Glutamatergic neuron (in vitro differentiated cells): ENCODE measurements around the gene TELO2. TPM values are rescaled to one million over a fixed set of nuclear protein-coding genes. Genes with fewer than 3 reads are reported as not detected.

Experiments
- DNase-seq: peaks from one replicate; pipeline ENCODE4 v3.0.0; 2022
- H3K27ac Mint-ChIP-seq: one replicate; pipeline ENCODE4 v1.8.0; 2020; ENCODE audit warnings: mild to moderate bottlenecking, mixed read lengths, inconsistent platforms; ENCODE audit not compliant: unreplicated experiment
- H3K27me3 Mint-ChIP-seq: one replicate; pipeline ENCODE4 v1.8.0; 2020; ENCODE audit warnings: mild to moderate bottlenecking, moderate library complexity, mixed read lengths, inconsistent platforms; ENCODE audit not compliant: unreplicated experiment
- H3K36me3 Mint-ChIP-seq: one replicate; pipeline ENCODE4 v1.8.0; 2020; ENCODE audit warnings: mild to moderate bottlenecking, mixed read lengths, inconsistent platforms; ENCODE audit not compliant: unreplicated experiment
- H3K4me1 Mint-ChIP-seq: one replicate; pipeline ENCODE4 v1.8.0; 2020; ENCODE audit warnings: mild to moderate bottlenecking, low read depth, mixed read lengths, inconsistent platforms; ENCODE audit not compliant: unreplicated experiment
- H3K4me3 Mint-ChIP-seq: one replicate; pipeline ENCODE4 v1.8.0; 2020; ENCODE audit warnings: mild to moderate bottlenecking, mixed read lengths, inconsistent platforms; ENCODE audit not compliant: unreplicated experiment
- H3K9me3 Mint-ChIP-seq: one replicate; pipeline ENCODE4 v1.8.0; 2020; ENCODE audit warnings: mild to moderate bottlenecking, moderate library complexity, mixed read lengths, inconsistent platforms; ENCODE audit not compliant: unreplicated experiment
- total RNA-seq: library from RNA; stranded (reverse); fragmentation: NEBNext Ultra II Directional; extraction: Animal tissue kit (Norgen Biotek cat#: 25700); gene quantifications from one replicate; pipeline ENCODE4 v1.2.1, GENCODE V29; 2021; ENCODE audit not compliant: unreplicated experiment
- TF ChIP-seq, protein P1 (sequence below): fragments of 200-600 bp; sonication (generic); IDR thresholded peaks from one replicate; pipeline ENCODE4 v1.5.0; 2021; ENCODE audit not compliant: partially characterized antibody, unreplicated experiment

TELO2 gene
- total RNA-seq, 1 donor from 2014 or later, result 101 TPM

DNA sequence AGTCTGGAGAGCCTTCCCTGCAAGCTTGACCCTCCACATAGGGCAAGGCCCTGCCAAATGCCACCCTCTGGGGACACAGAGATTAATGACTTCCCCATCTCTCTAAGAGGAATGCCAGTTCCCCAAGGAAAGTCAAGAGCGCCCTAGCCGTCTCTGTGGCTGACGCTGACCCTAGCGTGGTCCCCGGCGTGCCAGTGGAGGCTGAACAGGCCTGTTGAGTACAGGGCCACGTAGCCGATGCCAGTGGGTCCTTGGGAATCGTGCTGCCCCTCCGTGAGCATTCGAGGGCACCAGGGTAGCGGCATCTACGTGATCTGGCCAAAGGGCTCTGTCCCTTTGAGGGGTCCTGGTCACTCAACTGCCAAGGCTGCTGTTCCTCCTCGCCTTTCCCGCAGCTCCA, 57.5 kb downstream of the TELO2 start:
- Mint-ChIP-seq H3K27me3 (peaks cover 6% of the 10 kb centered on the region), H3K4me3 (no peak overlapping the region)
- no peak for DNase-seq

DNA sequence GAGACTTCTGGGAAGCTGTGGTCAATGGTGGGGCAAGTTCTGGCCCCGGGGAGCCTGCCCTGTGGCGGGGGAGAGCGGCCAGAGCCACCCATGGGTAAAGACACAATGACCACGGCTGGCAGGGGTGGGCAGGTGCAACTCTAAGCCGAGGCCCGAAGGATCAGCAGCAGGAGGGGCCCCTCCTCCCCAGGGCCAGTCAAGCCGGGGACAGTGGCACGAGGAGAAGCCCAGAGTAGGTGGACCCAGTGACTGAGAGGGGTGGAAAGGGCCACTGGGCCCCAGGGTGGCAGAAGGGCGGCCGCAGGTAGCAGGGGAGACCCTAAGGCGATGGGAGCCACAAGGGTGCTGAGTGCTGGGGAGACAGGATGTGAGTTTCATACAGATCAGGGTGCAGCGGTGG, 58.0 kb downstream of the TELO2 start:
- Mint-ChIP-seq H3K4me1 (peaks cover 22% of the 10 kb centered on the region), H3K27ac (no peak overlapping the region), H3K36me3 (peaks cover 11% of the 10 kb centered on the region), H3K4me3 (no peak overlapping the region), H3K9me3 (peaks cover 1% of the 10 kb centered on the region), H3K27me3 (peaks cover 6% of the 10 kb centered on the region)
- no peak for DNase-seq
- TF ChIP-seq, protein P1, sequence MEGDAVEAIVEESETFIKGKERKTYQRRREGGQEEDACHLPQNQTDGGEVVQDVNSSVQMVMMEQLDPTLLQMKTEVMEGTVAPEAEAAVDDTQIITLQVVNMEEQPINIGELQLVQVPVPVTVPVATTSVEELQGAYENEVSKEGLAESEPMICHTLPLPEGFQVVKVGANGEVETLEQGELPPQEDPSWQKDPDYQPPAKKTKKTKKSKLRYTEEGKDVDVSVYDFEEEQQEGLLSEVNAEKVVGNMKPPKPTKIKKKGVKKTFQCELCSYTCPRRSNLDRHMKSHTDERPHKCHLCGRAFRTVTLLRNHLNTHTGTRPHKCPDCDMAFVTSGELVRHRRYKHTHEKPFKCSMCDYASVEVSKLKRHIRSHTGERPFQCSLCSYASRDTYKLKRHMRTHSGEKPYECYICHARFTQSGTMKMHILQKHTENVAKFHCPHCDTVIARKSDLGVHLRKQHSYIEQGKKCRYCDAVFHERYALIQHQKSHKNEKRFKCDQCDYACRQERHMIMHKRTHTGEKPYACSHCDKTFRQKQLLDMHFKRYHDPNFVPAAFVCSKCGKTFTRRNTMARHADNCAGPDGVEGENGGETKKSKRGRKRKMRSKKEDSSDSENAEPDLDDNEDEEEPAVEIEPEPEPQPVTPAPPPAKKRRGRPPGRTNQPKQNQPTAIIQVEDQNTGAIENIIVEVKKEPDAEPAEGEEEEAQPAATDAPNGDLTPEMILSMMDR, result no peak

More for the DNA sequence above, 57.5 kb downstream of the TELO2 start:
- Mint-ChIP-seq H3K9me3 (peaks cover 1% of the 10 kb centered on the region), H3K36me3 (peaks cover 11% of the 10 kb centered on the region), H3K27ac (no peak overlapping the region), H3K4me1 (peaks cover 22% of the 10 kb centered on the region)
- TF ChIP-seq, protein P1, result no peak

DNA sequence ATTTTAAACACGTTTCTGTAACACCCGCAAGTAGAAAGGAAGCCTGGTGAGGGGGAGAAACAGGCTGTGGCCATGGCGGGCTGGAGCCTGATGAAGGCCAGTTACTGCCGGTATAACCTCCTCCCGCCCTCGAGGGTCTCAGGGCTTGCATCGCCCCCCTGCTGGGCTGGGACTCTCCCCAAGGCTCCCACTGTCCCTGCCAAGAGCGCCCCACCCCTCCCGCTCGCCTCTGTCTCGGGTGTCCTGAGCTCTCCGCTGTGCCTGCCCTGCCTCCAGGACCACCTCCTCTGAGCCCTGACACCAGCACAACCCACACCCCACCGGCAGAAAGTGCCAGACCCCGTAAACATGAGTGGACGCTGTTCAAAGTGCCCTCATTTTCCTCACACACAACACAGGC, 59.0 kb downstream of the TELO2 start:
- H3K27ac Mint-ChIP-seq, result no peak overlapping the region
- DNase-seq, result no peak
- peaks cover 1% of the 10 kb centered on the region for H3K9me3 Mint-ChIP-seq
- H3K27me3 Mint-ChIP-seq, result peaks cover 6% of the 10 kb centered on the region
- peaks cover 13% of the 10 kb centered on the region for H3K4me1 Mint-ChIP-seq
- peaks cover 11% of the 10 kb centered on the region for H3K36me3 Mint-ChIP-seq
- H3K4me3 Mint-ChIP-seq, result peak overlapping the region; percentile 27
- TF ChIP-seq, protein P1, result no peak

DNA sequence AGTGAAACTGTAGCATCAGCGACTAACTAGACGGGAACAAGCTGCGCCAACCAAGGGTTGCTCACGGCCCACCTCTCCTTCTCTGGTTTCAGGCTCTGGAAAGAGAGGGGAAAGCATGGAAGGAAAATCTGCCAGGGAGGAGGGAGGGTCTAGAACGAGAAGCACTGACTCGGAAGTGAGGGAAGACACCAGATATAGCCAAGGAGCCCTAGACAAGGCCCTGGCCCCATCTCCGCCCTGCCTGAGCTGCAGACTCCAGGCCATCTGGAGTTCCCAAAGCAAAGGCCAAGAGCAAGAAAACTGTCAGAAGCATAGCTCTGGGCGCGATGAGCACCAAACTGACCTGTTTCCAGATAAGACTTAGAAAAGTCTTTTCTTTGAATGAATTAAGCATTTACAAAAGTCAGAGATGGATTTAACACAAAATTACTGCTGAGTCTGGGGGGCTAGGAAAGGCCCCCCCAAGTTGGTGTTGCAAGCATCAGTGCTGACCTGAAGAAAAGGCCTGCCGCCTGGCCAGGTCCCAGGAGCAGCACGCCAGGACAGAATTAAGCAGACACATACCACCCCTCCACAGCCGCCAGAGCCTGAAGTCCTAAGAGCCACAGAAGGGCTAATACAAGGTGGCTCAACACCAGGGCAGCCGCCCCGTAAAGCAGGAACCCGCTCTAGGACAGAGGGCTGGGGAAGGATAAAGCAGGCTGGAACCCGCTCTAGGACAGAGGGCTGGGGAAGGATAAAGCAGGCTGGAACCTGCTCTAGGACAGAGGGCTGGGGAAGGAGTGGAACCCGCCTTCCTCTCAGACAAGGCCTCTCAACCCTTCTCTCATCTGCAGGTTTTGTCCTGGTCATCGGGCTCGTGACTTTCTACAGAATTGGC, 61.0 kb downstream of the TELO2 start:
- H3K4me3 Mint-ChIP-seq, result peak overlapping the region; percentile 6
- peaks cover 6% of the 10 kb centered on the region for H3K27me3 Mint-ChIP-seq
- DNase-seq, result no peak

More for the DNA sequence above, 61.0 kb downstream of the TELO2 start:
- TF ChIP-seq, protein P1, result no peak
- H3K9me3 Mint-ChIP-seq, result peaks cover 1% of the 10 kb centered on the region
- peak overlapping the region; percentile 29 for H3K27ac Mint-ChIP-seq
- peaks cover 14% of the 10 kb centered on the region for H3K4me1 Mint-ChIP-seq
- H3K36me3 Mint-ChIP-seq, result peaks cover 6% of the 10 kb centered on the region
